Measurements from ENCODE around the gene RNF130. TPM values are rescaled to one million over a fixed set of nuclear protein-coding genes. Genes with fewer than 3 reads are reported as not detected.

Gene RNF130
- total RNA-seq, 1 donor from 2014 or later = 73.9 TPM

DNA sequence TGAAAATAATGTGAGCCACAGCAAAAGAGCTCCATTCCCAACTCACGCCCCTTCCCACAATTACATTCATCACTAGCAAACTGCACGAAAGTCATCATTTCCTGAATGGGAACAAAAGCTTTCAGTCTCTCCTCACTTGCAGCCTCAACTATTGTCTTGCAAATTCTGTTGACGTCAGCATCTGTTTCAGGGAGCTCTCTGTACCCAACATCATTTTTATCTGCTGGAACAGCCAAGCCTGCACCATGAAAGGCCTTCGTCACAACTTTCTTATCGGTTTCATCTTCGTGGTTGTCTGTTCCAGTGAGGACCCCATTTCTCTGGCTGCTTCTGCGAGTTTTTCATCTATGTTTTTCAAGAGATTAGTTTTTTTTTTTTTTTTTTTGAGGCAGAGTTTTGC, 14.3 kb upstream of the RNF130 start:
- DNase-seq (ENCODE audit: low spot score) = no peak

DNA sequence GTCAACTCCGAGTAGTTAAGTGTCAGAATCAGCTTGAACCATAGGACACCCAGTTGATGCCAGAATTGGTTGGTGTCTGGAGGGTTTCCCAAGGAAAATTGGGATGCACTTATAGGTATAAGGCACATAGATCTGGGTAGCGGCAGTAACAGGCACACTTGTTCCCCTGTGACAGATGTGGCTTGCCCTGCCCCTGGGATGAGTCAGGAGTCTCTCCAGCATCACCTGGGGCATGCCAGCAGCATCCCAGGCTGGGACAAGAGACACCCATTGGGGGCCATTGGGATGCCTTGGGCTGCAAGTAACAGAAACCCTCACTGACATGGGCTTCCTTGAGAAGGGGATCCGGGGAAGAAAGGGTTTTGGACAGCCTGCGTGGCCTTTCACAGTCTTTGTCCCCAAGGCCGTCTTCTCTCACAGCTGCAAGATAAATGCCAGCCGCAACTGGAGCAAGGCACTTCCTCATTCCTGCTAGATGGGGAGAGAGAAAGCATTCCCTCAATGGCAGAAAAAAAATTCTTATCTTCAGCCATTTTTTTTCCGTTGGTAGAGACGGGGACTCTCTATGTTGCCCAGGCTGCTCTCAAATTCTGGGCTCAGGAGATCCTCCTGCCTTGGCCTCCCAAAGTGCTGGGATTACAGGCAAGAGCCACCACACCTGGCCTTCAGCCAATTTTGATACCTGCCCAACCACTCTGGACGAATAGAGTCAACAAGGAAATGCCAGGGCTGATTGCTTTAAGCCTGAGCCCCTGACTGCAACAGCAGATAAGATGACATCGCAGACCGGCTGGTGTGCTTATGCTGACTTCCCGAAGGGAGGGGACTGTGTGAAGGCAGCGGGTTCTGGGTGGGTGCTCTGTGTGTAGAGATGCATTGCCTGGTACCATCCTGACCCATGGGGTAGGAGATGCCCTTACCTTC, 13.3 kb upstream of the RNF130 start:
- DNase-seq (ENCODE audit: low spot score) = peak; percentile 39

DNA sequence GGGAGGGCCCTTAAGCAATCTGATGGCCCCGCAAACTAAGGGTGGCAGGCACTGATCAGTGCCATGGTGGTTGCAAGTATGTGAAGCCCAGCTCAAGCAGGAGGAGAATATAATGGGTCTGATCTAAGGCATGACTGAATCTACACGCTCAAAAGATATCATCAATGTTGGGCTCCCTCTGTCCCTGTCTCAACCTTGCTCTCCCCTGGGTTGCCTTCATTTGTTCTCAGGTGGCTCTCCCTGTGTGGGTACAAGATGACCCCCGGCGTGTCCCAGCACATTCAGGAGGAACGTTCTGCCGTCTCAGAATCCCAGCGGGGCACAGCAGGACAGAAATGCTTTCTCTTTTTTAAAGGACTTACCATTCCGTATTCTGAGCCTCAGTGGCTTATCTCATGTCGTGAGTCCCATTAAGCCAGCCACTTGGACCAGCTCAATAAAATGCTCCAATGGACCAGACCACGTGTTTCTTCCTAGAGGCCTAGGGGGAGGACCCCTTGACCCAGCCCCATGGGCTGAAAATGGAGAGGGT, 12.0 kb upstream of the RNF130 start:
- DNase-seq (ENCODE audit: low spot score) = no peak

DNA sequence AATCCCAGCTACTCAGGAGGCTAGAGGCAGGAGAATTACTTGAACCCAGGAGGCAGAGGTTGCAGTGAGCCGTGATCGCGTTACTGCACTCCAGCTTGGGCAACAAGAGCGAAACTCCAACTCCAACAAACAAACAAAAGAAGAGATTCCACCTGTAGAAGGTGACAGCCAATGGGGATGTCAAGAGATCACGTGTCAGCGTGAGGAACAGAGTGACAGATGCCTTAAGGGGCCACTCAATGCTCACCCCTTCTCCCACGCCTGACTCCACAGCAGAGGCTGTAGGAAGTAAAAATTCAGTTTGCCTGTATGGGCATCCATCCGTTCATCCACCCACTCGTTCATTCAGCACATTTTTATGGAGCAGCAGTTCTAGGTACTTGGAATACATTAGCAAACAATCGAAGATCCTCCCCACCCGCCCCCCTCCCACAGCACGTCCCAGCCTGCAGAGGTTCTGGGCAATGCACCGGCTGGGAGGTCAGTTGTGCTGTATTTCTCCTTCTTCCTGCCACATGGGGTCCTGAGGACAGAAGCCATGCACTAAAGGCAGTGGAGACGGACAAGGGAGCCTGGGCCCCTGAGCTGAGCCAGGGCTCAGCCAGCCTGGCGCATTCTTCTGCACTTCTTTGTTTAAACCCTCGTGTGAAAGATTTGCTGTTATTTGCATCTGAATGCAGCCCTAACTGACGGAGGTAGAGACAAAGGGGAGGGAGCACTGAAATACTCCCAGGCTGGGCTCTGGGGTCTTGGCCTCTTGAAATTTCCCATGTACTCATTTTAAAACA, 11.3 kb upstream of the RNF130 start:
- DNase-seq (ENCODE audit: low spot score) = no peak

DNA sequence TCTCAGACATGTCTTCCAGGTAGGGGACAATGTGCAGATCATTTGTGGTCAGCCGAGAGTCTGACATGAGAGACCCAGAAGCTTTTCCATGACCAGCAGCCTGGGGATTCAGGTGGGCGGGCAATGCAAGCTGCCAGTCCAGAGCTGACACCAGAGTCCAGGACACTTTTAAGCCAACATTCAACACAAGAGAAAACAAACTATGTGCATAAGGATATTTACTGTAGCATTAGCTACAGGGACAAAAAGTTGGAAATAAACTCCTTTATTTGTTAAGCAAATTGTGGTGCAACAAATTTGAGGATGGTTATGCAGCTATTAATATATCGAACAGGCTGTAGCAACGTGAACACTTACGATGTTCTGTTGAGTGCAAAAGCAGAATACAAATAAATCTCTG, 9.9 kb upstream of the RNF130 start:
- no peak for DNase-seq (ENCODE audit: low spot score)

DNA sequence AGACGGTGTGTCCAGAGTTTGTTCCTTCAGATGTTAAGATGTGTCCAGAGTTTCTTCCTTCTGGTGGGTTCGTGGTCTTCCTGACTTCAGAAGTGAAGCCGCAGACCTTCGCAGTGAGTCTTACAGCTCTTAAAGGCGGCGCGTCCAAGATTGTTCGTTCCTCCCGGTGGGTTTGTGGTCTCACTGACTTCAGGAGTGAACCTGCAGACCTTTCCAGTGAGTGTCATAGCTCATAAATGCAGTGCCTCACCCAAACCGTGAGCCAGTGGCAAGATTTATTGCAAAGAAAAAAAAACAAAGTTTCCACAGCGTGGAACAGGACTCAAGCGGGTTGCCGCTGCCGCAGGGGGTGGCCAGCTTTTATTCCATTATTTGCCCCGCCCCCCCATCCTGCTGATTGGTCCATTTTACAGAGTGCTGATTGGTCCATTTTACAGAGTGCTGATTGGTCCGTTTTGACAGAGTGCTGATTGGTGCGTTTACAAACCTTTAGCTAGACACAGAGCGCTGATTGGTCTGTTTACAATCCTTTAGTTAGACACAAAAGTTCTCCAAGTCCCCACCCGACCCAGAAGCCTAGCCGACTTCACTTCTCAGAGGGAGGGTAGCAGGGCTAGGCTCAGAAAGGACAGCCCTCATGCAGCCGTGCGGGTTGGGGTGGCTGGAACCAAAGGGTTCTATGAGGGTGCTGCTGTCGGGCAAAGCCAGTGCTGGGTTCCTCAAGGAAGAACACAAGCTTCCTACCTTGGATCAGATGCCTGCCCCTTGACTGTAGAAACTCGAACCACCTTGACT, 9.1 kb upstream of the RNF130 start:
- DNase-seq (ENCODE audit: low spot score) = no peak

DNA sequence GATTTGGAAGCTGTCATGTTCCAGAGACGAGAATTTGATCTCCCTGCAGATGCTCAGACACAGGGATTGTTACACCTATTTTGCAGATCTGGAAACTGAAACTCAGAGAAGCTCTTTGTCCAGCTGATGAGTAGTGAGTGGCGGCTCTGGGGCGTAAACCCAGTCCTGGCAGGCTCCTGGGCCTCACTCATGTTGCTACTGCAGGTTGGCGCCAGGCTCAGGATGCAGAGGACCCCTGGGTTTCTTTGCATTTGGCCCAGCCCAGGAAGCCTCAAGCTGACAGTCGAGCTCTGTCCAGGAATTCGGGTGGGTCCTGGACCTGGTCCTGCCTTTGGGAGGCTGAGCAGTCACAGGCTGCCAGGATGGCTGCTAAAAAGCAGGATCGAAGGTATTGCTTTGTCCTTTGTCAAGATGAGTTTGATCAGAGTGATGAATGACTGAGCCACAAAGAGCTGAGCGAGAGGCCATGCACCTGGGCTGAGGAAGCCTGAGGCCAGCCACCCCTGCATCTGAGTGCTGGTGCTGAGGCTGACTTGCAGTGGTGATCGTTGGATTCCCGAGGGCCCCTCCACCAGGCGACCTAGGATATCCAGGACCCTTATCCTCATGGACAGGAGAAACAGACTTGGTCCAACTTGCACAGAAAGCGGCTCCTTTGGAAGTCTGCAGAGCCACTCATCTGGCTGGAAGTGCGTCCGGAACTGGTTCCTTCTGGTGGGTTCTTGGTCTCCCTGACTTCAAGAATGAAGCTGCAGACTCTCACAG, 8.3 kb upstream of the RNF130 start:
- no peak for DNase-seq (ENCODE audit: low spot score)

DNA sequence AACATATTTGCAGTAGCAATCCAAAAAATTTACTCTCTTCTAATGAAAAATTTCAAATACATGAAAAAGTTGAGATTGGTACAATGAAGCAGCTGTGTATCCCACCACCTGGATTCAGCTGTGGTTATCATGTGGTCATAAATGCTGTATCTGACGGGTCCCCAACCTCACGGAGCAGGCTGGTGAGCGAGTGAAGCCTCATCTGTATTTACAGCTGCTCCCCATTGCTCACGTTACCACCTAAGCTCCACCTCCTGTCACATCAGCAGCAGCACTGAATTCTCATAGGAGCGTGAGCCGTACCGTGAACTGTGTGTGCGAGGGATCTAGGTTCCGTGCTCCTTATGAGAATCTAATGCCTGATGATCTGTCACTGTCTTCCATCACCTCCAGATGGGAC, 6.8 kb upstream of the RNF130 start:
- no peak for DNase-seq (ENCODE audit: low spot score)

DNA sequence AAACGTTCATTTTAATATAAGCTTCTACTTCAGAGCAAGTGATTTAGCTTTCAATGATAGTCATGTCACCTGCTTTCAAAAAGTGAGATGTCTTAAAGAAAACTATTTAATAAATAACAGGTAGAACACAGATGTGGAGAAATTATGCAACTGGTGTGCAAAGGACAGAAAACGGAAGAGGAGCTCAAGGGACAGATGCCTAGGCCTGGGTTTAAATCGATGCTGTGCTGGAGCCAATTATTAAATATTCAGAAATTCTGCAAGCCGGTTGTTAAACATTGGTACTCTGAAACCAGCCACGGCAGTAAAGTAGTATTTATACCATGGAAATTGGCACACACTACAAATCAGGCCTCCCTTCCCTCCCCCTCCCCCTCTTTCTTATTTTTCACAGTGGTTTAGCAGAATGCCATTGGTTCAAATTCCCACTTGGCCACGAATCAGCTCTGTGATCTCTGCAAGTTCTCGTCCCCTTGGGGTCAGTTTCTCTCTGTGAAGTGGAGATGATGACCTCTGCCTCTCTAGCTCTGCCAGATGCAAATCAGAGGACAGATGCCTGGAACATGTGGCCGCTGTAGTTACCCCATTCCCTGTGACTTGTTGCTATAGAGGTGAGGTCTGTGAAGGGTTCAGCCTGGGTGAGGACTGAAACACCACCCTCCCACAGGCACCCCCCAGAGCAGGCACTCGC, 6.2 kb upstream of the RNF130 start:
- no peak for DNase-seq (ENCODE audit: low spot score)

DNA sequence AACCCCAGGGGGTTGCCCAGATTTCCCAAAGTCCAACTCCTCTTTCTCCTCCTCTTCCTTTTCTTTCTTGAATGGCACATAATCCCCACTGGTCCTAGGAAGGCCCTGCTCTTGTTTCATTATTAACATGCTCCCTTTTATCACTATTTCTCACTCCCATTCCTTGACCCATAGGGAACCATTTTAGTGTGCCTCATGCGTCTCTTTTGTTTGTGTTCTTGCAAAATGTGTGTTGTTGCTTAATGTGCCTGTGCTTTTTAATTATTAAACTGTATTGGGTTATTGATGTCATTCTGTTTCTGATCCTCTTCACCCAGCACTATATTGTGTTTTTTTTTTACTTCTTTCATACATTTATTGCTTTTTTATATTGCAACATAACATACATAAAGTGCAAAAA, 4.1 kb upstream of the RNF130 start:
- no peak for DNase-seq (ENCODE audit: low spot score)

DNA sequence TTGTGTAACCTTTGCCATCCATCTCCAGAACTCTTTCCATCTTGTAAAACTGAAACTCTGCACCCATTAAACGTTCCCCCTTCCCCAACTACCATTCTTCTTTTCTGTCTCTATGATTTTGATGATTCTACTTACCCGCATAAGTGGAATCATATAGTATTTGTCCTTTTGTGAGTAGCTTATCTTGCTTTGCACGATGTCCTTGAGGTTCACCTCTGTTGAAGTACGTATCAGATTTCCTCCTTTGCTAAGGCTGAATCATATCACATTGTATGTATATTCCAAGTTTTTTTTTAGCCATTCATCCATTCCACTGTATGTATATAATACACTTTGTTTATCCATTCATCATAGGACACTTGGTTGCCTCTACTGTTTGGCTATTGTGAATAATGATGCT, 2.9 kb upstream of the RNF130 start:
- no peak for DNase-seq (ENCODE audit: low spot score)

DNA sequence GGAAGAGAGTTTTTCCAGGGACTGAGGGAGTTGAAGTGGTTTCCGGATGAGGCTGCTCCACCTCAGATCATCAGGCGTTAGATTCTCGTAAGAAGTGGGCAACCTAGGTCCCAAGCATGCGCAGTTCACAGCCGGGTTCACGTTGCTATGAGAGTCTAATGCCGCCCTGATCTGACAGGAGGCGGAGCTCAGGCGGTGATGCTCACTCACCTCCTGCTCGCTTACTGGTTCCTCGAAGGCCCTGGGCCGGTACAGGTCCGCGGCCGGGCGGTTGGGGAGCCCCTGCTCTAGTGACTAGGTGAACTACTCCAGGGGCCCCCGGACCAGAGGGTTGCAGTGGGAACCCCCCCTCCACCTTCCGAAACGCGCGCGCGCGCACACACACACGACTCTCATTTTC, 997 bp upstream of the RNF130 start:
- no peak for DNase-seq (ENCODE audit: low spot score)

DNA sequence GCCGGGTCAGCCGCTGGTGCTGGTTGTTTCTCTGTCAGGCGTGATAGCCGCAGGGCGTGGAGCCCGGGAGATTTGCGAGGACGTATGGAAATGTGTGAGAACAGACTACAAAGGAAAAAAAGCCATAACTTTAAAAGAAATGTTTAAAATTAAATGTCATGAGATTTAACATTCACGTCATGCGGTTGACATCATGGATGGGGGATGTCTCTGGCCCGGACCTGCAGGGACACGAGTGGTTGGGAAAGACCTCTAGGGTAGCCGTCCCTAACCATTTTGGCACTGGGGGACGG, 643 bp upstream of the RNF130 start:
- no peak for DNase-seq (ENCODE audit: low spot score)

DNA sequence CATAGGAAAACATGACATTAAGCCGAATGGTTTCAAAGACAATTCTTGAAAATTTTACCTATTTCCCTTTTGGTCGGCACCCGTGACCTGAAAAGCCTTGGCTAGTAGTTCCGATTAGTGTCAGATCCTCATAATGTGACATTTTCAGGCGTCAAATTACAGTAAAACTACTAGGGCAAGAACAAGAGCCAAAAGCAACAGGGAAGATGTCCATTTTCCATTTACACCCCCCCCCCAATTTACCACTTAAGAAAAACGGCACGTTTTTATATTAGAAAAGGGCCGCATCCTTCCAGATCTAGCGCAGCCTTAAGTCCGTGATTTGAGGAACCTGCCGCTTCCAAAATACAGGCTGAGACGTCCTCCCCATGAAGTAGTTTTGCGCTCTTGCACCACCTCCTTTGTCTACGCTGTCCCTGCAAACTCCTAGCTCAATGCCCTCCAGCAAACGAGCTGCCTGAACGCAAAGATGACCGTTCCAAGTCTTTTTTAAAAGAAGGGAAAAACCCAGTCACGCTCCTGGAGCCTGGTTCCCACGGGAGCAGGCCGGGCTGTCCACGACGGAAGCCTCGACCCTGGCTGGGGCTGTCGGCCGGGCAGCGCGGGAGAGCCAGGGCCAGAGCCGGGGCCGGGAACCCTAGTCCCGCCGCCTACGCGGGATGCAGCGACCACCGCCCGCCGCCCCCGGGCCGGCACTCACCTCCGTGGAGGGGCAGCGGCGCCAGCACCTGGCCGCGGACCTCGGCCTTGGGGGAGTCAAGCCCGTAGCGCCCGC, 616 bp downstream of the RNF130 start:
- peak; percentile 63 for DNase-seq (ENCODE audit: low spot score)

DNA sequence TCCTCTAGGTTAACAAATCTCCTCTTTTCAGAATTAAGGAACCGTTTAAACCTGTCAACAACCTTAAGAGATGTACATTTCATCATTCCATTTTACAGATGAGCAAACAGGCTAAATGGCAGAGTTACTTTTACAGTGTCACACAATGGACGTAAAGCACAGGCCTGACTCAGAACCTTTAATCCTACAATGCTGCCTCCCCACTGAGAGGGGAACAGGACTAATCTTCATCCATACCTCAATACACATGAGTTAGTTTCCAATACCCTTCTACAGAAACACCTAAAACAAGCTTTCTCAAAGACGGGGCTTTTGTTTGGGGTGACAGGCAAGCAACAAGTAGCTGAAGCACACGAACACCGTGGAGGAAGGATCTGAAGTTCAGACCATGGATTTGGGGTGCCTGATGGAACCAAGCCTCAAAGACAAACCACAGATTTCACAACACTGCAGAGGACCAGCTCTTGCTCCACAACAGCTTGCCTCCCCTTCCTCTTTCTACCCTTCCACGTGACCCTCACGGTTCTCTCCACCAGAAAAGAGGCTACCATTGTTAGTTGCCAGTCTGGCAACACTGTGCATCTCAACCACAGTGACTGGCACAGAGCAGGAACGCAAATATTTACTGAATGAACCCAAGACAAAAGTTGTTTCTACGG, 1.8 kb downstream of the RNF130 start:
- DNase-seq (ENCODE audit: low spot score) = peak; percentile 51

DNA sequence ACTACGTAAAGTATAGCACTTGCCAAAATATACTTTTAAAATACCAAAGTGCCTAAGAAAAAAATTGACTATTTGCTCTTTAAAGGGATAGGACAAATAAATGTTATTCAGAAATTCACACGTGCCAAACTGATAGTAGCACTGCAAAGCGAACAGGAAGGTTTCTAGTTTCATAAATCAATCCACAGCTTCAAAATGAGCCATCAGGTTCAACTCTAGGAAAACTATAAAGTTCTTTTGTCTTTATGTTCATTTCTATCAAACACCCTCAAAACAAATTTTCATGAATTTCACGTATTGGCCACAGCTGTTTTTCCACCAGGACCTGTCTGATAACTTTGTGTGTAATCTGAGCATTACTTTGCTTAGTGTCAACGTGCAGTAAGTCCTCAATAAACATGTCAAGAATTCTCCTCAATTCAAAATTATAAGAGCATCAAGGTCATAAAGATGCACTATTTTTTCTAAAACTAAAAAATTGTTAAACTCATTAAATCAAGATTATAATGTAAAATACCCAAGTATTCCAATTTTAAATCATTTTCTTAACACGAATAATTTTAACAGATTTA, 3.0 kb downstream of the RNF130 start:
- no peak for DNase-seq (ENCODE audit: low spot score)

DNA sequence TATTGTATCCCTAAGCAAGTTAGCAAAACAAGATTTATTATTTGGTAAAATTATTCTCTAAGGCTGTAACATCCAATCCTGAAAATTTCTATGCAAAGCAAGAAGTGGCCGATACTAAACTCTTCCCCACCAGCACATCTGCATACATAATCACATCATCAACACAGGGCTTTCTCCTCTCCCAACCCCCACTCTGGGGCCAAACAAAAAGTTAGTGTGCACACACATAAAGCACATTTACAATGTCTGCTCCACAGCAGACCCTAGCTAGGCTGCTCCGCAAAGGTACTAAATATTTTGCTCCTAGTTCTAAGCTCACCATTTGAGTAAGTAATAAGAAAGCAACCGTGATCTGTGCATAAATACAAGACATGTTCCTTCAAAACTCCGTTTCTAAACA, 3.6 kb downstream of the RNF130 start:
- no peak for DNase-seq (ENCODE audit: low spot score)

DNA sequence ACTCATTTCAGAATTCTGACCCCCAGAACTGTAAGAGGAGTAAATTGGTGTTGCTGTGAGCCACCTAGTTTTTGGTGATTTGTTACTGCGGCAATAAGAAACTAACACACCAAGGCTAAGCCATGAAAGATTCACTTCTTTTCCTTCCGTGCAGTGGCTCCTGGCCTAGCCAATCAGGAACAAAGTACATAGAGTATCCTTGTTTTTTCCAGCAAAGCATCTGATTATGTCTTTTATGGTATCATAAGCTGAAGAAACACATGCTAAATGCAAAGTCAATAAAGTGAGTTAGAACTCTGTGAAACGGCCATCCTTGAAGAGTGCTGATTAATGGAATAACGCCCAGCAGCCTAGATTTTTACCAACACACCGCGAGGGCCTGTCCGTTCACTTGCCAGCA, 11.4 kb downstream of the RNF130 start:
- no peak for DNase-seq (ENCODE audit: low spot score)

DNA sequence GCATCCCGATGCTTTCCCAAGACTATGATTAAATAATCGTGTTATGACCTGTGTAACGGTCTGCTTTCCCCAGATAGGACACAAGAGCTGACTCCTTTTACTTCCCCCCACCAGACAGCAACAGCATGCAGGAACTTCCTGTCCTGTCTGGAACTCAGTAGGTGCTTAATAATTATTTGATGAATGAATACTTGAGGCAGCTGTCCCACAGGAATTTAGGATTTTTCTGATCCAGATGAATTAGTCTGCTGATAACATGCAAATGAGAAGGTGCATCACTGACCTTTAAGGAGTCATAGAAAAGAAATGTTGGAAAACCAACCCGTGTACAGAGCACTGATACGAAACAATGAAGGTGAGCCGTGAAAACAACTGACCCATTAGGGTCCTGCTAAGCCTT, 12.2 kb downstream of the RNF130 start:
- DNase-seq (ENCODE audit: low spot score) = no peak
